NOMO-1 (cell line): ENCODE measurements around the gene OGDH.
"Not testable (repeated sequence)": the region's sequence is repeated elsewhere in the genome, so short reads cannot be mapped to it uniquely, and the experiment has no call there.

ENCODE experiments used
- DNase-seq, 2 experiments: peaks; one replicate each; lab custom pipeline; 2025; ENCODE audit not compliant: unreplicated experiment in 2 of 2; lab: John Stamatoyannopoulos, UW

The OGDH gene

GRCh38 chr7:44606341-44607140, at the start of gene OGDH:
OGDH (plus strand) TSS chr7:44606627; CDS start chr7:44624344, 17,717 bp downstream.
- DNase-seq: peak; percentile 97 to 98

DNA sequence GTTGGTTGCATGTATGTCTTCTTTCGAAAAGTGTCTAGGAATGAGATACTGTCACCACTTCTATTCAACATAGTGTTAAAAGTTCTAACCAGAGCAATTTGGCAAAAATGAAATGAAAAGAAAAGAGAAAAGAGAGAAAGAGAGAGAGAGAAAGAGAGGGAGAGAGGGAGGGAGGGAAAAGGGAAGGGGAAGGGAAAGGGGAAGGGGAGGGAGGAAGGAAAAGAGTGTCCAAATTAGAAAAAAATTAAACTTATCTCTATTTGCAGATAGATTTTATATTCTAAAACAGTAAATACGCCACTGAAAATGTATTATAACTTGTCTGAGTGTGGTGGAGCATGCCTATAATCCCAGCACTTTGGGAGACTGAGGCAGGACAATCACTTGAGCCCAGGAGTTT, 48.9 kb upstream of the OGDH start:
- no peak for DNase-seq

- no peak for DNase-seq
These were observed 46.9 kb upstream of the OGDH start for GRCh38 chr7:44559485-44559884.

- no peak for DNase-seq
These were observed 44.9 kb upstream of the OGDH start for GRCh38 chr7:44561481-44561880.

DNA sequence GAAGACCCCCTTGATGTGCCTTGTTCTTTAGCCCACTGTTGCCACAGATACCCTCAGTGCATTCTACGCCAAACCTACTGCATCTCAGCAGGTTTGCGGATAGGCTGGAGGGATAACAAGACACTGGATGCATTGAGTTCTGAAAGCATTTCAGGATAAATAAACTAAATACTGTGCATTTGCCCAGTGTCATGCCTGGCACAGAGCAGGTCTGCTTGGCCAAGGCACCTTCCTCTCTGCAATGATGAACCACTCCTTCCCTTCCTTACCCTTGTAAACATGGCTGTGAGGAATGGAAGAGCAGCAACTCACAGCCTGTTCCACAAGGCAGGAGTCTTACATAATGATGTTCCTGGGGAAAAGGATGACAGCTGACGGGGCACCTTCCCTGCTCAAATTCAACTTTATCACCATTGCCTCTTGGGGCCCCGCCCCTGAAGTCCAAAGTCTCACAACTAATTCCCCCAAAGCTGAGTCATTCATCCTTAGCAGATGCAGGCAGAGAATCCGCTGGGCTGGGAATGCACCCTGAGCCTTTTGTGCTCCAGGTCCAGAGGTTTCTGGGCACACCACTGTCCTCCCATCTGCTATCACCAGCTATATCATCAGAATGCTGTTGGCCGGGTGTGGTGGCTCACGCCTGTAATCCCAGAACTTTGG, 44.3 kb upstream of the OGDH start:
- DNase-seq: no peak

DNA sequence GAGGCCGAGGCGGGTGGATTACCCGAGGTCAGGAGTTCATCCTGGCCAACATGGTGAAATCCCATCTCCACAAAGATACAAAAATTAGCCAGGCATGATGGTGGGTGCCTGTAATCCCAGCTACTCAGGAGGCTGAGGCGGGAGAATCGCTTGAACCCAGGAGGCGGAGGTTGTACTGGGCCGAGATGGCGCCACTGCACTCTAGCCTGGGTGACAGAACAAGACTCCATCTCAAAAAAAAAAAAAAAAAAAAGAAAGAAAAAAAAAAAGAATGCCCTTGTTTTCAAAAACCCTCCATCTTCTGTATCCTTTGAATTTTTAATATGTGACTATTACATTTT, 43.8 kb upstream of the OGDH start:
- not testable (repeated sequence) for DNase-seq

DNA sequence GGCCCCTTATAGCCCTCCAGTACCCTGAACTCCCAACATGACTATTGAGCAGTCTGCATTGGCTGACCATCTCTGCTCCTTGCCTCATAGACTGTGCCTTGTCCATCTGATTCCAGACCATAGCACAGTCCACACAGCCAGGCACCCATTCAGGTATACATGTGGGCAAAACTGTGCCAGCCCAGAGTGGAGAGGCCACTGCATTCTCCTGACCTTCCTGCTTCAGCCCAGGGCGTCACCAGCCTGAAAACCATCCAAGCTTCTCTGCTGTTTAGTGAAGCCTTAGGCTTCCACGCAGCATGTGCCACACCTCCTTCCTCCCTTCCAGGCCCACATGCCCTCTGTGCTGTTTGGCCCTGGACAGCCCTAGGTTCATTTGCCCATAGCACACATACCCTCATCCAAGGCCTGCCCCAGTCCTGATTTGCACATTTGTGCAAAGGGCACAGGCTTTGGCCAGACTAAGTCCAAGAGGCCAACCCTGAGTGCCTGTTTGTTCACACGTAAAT, 43.2 kb upstream of the OGDH start:
- DNase-seq: no peak

DNA sequence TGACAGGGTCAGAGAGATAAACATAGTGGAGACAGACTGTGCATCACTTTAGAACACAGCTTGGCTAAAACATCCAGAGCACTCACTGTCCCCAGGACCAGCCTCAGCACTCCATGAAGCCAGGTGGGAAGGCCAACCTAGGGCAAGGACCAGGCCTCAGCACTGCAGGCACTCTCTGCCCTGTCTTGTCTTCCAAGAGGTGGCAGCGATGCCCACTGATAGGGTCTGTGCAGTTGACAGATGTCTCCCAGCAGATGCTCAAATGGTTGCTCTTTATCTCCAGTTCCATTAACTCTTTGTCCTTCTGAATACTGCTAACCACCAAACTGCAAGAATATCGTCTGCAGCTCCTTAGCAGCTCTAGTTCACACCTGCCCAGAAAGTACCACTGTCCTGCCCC, 41.8 kb upstream of the OGDH start:
- no peak for DNase-seq

DNA sequence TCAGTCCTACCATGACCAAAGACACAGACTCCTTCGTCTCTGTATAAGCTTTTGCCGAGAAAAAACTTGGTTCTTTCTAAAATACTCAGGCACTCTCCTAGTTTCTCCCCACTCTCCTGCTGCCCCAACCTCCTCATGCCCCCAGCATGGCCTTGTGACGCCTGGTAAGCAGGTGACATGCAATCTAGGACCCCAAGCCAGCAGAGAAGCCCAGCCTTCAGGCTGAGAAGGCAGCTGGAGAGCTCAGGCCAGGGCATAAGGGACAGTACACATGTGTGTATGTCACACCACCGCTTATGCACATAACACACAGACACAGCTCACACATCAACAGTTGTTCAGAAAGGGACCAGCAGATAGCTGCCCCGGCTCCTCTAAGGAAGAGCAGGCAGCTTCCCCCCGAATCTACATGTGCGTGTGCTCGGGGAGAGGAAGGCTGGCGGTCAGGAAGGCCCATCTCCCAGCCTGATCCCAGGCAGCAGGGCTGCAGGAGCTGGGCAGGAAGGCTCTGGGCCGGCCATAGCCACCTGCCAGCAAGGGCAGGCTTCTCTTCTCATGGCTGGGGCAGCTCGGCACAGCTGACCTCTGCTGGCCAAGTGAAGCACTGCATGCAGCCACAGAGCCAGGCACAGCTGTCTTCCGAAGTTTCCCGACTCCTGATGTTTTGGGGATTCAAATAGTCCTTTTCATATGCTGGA, 41.2 kb upstream of the OGDH start:
- DNase-seq: peak; percentile 27 to 30

GRCh38 chr7:44565795-44566559, 40.5 kb upstream of the OGDH start:
- no peak for DNase-seq

GRCh38 chr7:44566680-44567079, 39.7 kb upstream of the OGDH start:
- no peak for DNase-seq

DNA sequence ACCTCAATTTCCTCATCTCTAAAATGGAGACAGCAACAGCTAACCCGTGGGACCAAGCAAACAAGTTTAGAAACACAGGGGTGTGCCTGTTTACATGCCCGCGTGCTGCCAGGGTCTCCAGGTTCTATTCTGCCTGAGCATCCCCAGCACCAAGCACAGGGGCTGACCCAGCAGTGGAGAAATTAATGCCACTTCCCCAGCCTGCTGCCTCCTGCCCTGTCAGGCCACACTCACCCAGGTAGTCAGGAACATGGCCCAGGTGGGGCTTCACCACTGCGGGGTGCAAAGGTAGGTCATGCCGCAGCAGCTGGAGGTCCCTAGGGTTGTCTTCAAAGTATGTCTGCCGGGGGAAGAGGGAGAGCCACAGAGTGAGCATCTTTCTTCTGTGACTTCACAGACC, 38.5 kb upstream of the OGDH start:
- no peak for DNase-seq

- DNase-seq: no peak
These were observed 37.5 kb upstream of the OGDH start for GRCh38 chr7:44568771-44569560.

DNA sequence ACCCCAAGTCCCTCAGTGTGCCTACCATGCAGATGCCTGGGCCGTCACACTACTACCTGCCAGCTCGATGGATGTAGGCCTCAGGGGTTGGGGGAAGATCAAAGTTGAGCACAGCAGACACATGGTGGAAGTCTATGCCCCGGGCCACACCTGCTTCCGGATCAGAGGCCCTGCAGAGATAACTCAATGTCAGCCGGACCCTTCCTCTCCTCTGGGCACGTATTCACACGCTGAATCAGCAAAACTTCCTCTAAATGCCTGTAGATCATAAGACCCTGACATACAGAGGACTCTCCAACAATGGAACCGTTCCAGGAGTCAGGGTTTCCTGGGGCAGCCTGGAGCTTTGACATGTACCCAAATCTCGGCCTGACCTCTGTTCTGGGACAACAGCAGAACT, 36.5 kb upstream of the OGDH start:
- no peak for DNase-seq

- DNase-seq: no peak
These were observed 33.7 kb upstream of the OGDH start for GRCh38 chr7:44572771-44573170.

DNA sequence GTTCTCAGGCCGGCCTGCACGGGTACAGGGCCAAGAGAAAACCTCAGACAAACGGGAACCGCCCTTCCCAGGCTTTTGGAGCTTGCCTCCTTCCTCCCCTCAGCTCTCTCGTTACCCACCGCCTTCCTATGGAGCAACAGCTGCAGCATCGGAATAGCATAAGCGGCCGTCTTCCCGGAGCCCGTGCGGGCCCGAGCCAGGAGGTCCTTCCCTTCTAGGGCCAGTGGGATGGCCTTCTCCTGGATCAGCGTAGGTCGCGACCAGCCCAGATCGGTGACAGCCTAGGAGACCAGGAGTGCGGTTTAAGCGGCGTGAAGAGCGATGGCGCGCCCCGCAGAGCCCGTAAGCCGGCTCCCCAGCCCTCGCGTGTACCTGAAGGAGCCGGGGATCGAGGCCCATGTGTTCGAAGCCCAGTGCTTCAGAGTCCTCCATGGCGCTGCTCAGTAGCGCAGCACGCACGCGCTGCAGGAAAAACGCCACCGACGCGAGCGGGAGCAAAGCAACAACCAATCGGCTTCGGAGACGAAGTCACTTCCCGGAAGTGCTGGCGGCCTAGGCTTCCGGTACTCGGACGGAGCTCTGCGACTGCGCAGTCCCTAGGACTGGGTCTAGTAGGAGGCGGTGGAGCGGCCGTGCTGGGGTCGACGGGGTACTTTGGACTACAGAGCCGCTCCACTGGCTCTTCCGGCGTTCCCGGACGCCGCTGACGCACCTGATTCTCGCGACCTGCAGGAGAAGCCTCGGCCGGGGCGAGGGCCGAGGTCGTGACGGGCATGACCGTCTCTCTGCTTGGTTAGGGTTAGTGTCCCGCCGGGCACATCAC, 32.8 kb upstream of the OGDH start, which contains the start of gene DDX56:
TSS of gene DDX56 (minus strand) at position 445 of the 823 bp plus-strand sequence. CDS start at position 432, 13 bp downstream.
- peak; percentile 90 to 91 for DNase-seq

DNA sequence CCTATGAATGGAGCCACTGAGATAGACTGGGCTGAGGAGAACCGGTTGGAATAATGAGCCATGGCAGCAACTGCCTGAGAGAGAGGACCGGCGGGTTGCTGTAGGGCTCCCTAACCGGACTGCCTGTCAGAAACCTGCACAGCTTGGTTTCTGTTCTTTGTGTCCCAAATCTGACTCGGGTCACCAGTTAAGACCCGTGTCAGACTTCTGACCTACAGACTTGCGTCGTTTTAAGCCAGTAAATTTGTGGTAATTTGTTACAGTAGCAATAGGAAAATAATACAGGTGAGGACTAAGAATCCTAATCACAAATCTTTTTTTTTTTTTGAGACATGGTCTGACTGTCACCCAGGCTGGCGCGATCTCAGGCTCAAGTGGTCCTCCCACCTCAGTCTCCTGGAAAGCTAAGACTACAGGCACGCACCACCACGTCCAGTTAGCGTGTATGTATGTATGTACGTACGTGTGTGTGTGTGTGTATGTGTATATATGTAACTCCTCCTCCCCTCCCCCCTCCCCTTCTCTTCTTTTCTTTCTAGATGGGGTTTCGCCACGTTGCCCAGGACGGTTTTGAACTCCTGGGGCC, 32.0 kb upstream of the OGDH start:
- no peak for DNase-seq

DNA sequence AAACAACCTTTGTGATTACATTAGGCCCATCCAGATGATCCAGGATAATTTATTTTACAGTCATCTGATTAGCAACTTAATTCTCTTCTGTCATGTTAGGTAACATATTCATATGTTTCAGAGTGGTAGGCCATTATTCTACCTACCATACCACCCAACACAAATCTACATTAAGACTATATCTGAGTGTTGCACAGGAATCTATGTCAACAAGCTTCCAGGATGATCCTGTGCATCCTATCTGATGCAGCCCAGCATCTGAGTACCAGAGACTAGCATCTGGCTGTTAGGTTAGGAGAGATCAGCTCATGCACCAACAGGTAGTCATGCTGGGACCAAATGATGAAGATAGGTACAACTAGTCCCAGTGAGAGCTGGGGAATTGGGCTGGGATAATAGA, 31.4 kb upstream of the OGDH start:
- no peak for DNase-seq

- DNase-seq: no peak
These were observed 30.2 kb upstream of the OGDH start for GRCh38 chr7:44576228-44576627.
